PC-9 (cell line): ENCODE results near the gene RGS9.
"Not testable (repeated sequence)": the region's sequence is repeated elsewhere in the genome, so short reads cannot be mapped to it uniquely, and the experiment has no call there.

Experiments used
- CTCF ChIP-seq: fragments of 200-600 bp; sonication (generic); conservative IDR thresholded peaks from 2 replicates; pipeline ENCODE4 v1.6.1; 2017; ENCODE audit warnings: mixed run types, antibody characterized with exemption, mild to moderate bottlenecking, moderate library complexity
- EZH2 ChIP-seq: fragments of 200-600 bp; sonication (generic); IDR thresholded peaks from 2 replicates; pipeline ENCODE4 v1.8.0; 2017; ENCODE audit warnings: antibody characterized with exemption, low read depth

GRCh38 chr17:65180752-65181236 is 43.6 kb downstream of the RGS9 start:
- TF ChIP-seq CTCF, EZH2: not testable (repeated sequence)
